Lower leg skin (tissue), 4 donors: ENCODE measurements around the gene TRMT2A. TPM values are rescaled to one million over a fixed set of nuclear protein-coding genes. Genes with fewer than 3 reads are reported as not detected.

ENCODE experiments used
- DNase-seq, 2 donors: peaks; one replicate each; pipeline ENCODE4 v3.0.0-alpha.2; 2019; ENCODE audit warnings: low spot score in 2 of 2
- H3K4me3 ChIP-seq: fragments of 200-600 bp; sonication (generic); 2 replicates; pipeline ENCODE4 v1.5.1; 2017; ENCODE audit warnings: mild to moderate bottlenecking, low read depth; ENCODE audit not compliant: poor library complexity, severe bottlenecking
- CTCF ChIP-seq, 3 donors: fragments of 450-650 bp; IDR thresholded peaks; one replicate each; pipeline ENCODE4 v1.5.1; 2016; ENCODE audit warnings: antibody characterized with exemption in 3 of 3, mild to moderate bottlenecking in 3 of 3, moderate library complexity in 2 of 3
- POLR2A ChIP-seq, 2 donors: fragments of 450-650 bp; IDR thresholded peaks; one replicate each; pipeline ENCODE4 v1.6.1; 2016 to 2017; ENCODE audit warnings: antibody characterized with exemption in 2 of 2, mild to moderate bottlenecking in 1 of 2, moderate library complexity in 1 of 2
- WGBS, 2 donors: methylation state at CpG; one replicate each; pipeline ENCODE4 v1.1.5; 2018; 5-methylcytosine and 5-hydroxymethylcytosine counted together
- intact Hi-C: fragments of 100-400 bp; cut with DNase I; formaldehyde crosslinking; loops from one replicate; pipeline ENCODE4 v1.15.0; 2023; ENCODE audit warnings: low total_unique reads
- total RNA-seq, 4 donors: library from RNA; depleted of rRNA; stranded (reverse); fragments of >200 nt; gene quantifications; one replicate each; pipeline ENCODE4 v1.1.0, GENCODE V29; 2016

TRMT2A gene
- total RNA-seq, 4 donors from 2014 or later = 41.6 to 97.5 (median 52.8) TPM

DNA sequence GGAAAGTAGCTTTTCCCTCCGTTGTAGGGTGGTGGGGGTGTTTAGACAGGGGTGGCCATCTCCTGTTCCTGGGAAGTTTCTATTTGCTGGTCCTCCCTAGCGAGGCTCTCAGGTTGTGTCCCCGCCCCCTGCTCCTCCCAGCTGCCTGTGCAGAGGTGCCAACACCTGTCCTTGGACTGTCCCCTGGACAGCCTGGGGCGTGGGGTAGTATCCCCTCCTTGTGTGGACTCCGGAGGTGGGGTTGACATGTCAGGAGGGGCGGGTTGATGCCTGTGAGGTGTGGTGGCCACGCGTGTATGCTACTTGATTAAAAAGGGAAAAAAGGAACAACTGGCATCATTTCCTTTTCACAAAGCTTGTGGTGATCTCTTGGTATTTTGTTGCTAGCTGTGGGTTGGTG, 15.4 kb downstream of the TRMT2A start:
- intact Hi-C loops = no loop called here
- no peak for DNase-seq
- 78 to 80% methylated on average over 8 of the region's 8 CpGs for WGBS, 2 donors
- no peak for TF ChIP-seq CTCF (IDR thresholded peaks at IDR 0.05)
- no peak for TF ChIP-seq POLR2A (IDR thresholded peaks at IDR 0.05)
- no peak overlapping the region for H3K4me3 ChIP-seq

DNA sequence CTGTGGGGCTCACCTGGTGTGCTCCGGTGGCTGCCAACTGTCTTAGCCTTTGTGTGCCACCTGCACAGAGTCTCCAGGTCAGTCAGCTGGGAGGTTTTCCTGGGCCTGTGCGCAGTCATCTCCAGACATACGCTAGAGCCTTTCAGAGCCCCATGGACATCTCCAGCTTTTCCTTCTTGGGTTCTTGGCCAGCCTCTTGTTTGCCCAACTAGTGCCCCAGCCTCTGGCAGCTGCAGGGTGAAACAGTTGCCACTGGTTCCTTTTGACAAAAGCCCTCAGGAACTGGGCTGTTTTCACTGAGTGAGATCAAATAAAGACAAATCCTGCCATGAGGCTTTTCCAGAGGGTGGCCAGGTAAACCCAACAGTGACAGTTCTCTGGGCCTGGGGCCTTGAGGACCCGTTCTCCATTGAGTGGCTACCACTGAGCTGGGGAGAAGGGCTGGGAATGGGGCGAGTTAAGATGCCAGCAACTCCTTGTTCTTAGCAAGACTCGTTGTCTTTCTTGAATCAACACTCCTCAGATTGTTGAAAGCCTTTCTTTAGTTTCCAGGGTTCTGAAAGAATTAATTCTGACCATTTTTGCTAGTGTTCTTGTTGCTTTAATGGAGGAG, 17.8 kb downstream of the TRMT2A start:
- whole genome bisulfite sequencing, 2 donors = 95 to 96% methylated on average over 6 of the region's 6 CpGs
- TF ChIP-seq CTCF (IDR thresholded peaks at IDR 0.05) = no peak
- TF ChIP-seq POLR2A (IDR thresholded peaks at IDR 0.05) = no peak
- no peak overlapping the region for H3K4me3 ChIP-seq
- no peak for DNase-seq
- intact Hi-C loops = loop anchor here (10.0 kb wide), 1 partner anchor 64 kb away; no protein-coding TSS in a partner anchor

GRCh38 chr22:20096574-20097420, 20.2 kb downstream of the TRMT2A start:
- WGBS, 2 donors = 95 to 99% methylated on average over 2 of the region's 2 CpGs
- H3K4me3 ChIP-seq = no peak overlapping the region
- no peak for DNase-seq
- TF ChIP-seq CTCF (IDR thresholded peaks at IDR 0.05) (no peak), POLR2A (IDR thresholded peaks at IDR 0.05) (no peak)
- intact Hi-C loops = loop anchor here (10.0 kb wide), 1 partner anchor 62 kb away; no protein-coding TSS in a partner anchor

DNA sequence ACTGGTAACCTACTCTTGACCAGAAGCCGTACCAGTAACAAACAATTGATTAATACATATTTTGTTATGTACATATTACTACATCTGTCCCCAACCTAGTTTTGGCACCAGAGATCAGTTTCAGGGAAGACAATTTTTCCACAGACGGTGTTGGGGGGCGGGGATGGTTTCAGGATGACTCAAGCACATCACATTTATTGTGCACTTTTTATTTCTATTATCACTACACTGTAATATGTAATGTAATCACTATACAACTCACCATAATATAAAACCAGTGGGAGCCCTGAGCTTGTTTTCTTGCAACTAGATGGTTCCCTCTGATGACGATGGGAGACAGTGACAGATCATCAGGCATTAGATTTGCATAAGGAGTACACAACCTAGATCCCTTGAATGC, 21.5 kb downstream of the TRMT2A start:
- TF ChIP-seq CTCF (IDR thresholded peaks at IDR 0.05) (no peak), POLR2A (IDR thresholded peaks at IDR 0.05) (no peak)
- WGBS, 2 donors = 95% methylated on average over 4 of the region's 4 CpGs
- DNase-seq = no peak
- intact Hi-C loops = loop anchor here (10.0 kb wide), 1 partner anchor 61 kb away; no protein-coding TSS in a partner anchor
- no peak overlapping the region for H3K4me3 ChIP-seq

DNA sequence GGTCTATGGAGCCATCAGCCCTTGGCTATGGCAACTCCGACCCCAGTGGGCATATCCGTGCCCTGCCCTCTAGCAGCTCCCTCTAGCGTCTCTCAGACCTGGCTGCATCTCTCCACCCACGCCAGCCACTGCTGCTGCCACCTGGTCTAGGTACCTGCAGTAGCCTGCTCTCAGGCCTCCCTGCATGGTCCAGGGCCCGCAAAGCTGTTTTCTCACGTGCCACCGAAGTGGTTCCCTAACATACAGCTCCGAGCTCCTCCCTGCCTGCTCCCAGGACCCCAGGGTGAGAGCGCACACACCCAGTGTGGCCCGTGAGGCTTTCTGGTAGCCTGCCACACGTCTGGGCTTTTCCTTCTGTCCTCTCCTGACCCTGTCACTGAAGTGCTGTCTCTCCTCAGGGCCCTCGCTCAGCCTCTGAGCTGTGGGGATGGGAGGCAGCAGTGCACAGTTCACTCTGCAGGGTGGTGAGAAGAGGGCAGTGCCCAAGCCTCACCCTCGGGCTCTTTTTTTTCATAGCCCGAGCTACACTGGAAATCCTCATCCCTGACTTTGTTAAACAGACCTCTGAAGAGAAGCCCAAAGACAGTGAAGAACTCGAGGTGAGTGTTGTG, 22.7 kb downstream of the TRMT2A start:
- TF ChIP-seq POLR2A (IDR thresholded peaks at IDR 0.05) = no peak
- no peak for TF ChIP-seq CTCF (IDR thresholded peaks at IDR 0.05)
- H3K4me3 ChIP-seq = no peak overlapping the region
- intact Hi-C loops = loop anchor here (10.0 kb wide), 1 partner anchor 60 kb away; no protein-coding TSS in a partner anchor
- WGBS, 2 donors = 95 to 97% methylated on average over 15 of the region's 15 CpGs
- DNase-seq = no peak
